ENCODE results near the gene TMEM254.
"Not testable (repeated sequence)": the region's sequence is repeated elsewhere in the genome, so short reads cannot be mapped to it uniquely, and the experiment has no call there.

Gene TMEM254

DNA sequence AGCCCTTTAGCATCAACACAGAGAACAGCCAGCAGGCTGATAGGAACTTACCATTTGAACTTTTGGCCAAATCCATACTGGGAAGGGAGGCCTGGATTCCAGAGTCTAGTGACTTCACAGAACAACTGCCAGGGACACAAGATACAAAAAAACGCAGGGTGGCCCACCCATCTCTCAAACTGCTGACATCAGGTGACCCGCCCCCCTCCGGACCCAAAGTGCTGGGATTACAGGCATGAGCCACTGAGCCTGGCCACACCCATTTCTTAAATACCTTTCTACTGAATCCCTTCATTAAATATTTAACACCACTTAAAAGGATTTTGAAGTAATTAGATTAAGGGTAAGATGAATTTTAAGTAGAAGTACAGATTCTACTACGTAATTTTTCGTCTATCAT lies 43.7 kb upstream of the TMEM254 start:
- H3K4ac ChIP-seq (ENCODE audit: low read depth in 1 of 2, low read length in 2 of 2); DNase-seq; H2AK5ac ChIP-seq (ENCODE audit: low read length, severe bottlenecking); H2BK15ac ChIP-seq (ENCODE audit: low read depth, poor library complexity, severe bottlenecking); H3K14ac ChIP-seq (ENCODE audit: low read length in 2 of 2); H3K9me3 ChIP-seq (ENCODE audit: control insufficient read depth, low read length); H3K4me1 ChIP-seq (ENCODE audit: control insufficient read depth, insufficient read depth, low read depth, low read length); H3K18ac ChIP-seq (ENCODE audit: low read depth in 1 of 2, low read length in 2 of 2); H3K27ac ChIP-seq (ENCODE audit: low read length, poor library complexity, severe bottlenecking); H4K8ac ChIP-seq (ENCODE audit: low read length); H2BK12ac ChIP-seq (ENCODE audit: low read length in 2 of 2); H3K4me2 ChIP-seq (ENCODE audit: low read length, poor library complexity, severe bottlenecking); H2BK5ac ChIP-seq (ENCODE audit: low read depth, low read length, poor library complexity, severe bottlenecking); H3K79me1 ChIP-seq (replicated peaks; ENCODE audit: low read length, poor library complexity, severe bottlenecking); H2BK120ac ChIP-seq (ENCODE audit: low read depth, low read length); H3K9ac ChIP-seq (ENCODE audit: low read length); H3K36me3 ChIP-seq (ENCODE audit: control insufficient read depth in 1 of 2, insufficient read depth in 2 of 2, low read depth in 1 of 2, low read length in 2 of 2); H4K91ac ChIP-seq (ENCODE audit: low read length); H3K23ac ChIP-seq (ENCODE audit: low read length in 2 of 2); H3K4me3 ChIP-seq (ENCODE audit: insufficient read depth in 1 of 2, low read depth in 1 of 2, low read length in 2 of 2); H3K27me3 ChIP-seq (ENCODE audit: control insufficient read depth in 1 of 2, insufficient read depth in 1 of 2, low read length in 2 of 2); H2AFZ ChIP-seq (ENCODE audit: low read depth, low read length): not testable (repeated sequence)
- 56% methylated on average over 1 of the region's 5 CpGs for WGBS

DNA sequence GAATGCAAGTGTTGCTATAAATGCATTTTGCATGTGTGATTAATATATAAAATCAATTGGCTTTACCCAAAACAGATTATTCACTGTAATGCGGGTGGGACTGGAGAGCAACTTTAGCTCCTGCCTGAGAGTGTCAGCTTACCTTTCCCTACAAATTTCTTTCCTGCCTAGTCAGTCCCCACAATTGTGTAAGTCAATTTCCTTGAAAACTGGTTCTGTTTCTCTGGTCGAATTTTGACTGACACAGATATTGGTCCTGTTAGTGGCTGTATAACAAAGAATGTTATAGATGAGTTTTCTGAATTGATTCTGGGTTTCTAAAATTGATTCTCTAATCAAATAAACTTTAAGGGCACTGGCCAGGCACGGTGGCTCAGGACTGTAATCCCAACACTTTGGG lies 43.0 kb upstream of the TMEM254 start:
- H2BK15ac ChIP-seq (ENCODE audit: low read depth, poor library complexity, severe bottlenecking); H3K4me2 ChIP-seq (ENCODE audit: low read length, poor library complexity, severe bottlenecking); H3K27me3 ChIP-seq (ENCODE audit: control insufficient read depth in 1 of 2, insufficient read depth in 1 of 2, low read length in 2 of 2); H3K4ac ChIP-seq (ENCODE audit: low read depth in 1 of 2, low read length in 2 of 2); H3K27ac ChIP-seq (ENCODE audit: low read length, poor library complexity, severe bottlenecking); H3K9ac ChIP-seq (ENCODE audit: low read length); H3K79me1 ChIP-seq (replicated peaks; ENCODE audit: low read length, poor library complexity, severe bottlenecking); H2BK5ac ChIP-seq (ENCODE audit: low read depth, low read length, poor library complexity, severe bottlenecking); H2BK120ac ChIP-seq (ENCODE audit: low read depth, low read length); H3K4me1 ChIP-seq (ENCODE audit: control insufficient read depth, insufficient read depth, low read depth, low read length); H3K4me3 ChIP-seq (ENCODE audit: insufficient read depth in 1 of 2, low read depth in 1 of 2, low read length in 2 of 2); H2BK12ac ChIP-seq (ENCODE audit: low read length in 2 of 2); H3K18ac ChIP-seq (ENCODE audit: low read depth in 1 of 2, low read length in 2 of 2); H3K14ac ChIP-seq (ENCODE audit: low read length in 2 of 2); H4K8ac ChIP-seq (ENCODE audit: low read length); H2AK5ac ChIP-seq (ENCODE audit: low read length, severe bottlenecking); DNase-seq; H3K36me3 ChIP-seq (ENCODE audit: control insufficient read depth in 1 of 2, insufficient read depth in 2 of 2, low read depth in 1 of 2, low read length in 2 of 2); H3K9me3 ChIP-seq (ENCODE audit: control insufficient read depth, low read length); H3K23ac ChIP-seq (ENCODE audit: low read length in 2 of 2); H4K91ac ChIP-seq (ENCODE audit: low read length); H2AFZ ChIP-seq (ENCODE audit: low read depth, low read length): not testable (repeated sequence)
- WGBS: 66% methylated on average over 3 of the region's 3 CpGs

DNA sequence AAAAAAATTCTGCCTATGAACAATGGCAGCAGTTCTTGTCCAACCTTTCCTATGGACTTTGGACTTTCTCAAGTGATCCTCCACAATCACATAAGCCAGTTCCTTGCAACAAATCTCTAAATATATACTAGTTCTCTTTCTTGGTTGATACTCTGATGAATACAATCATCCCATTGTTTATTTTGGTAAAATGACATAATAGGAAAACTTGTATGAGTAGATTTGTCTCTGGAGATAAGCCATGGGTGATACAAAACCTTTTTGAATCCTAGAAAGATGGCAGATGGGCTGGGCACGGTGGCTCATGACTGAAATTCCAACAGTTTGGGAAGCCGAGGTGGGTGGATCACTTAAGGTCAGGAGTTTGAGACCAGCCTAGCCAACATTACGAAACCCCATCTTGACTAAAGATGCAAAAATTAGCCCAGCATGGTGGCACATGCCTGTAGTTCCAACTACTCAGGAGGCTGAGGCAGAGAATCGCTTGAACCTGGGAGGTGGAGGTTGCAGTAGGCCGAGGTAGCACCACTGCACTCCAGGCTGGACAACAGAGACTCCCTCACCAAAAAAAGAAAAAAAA lies 41.5 kb upstream of the TMEM254 start:
- not testable (repeated sequence) for H3K14ac ChIP-seq (ENCODE audit: low read length in 2 of 2); H2BK120ac ChIP-seq (ENCODE audit: low read depth, low read length); H3K4me3 ChIP-seq (ENCODE audit: insufficient read depth in 1 of 2, low read depth in 1 of 2, low read length in 2 of 2); H3K9ac ChIP-seq (ENCODE audit: low read length); H2AFZ ChIP-seq (ENCODE audit: low read depth, low read length); H3K18ac ChIP-seq (ENCODE audit: low read depth in 1 of 2, low read length in 2 of 2); H3K4ac ChIP-seq (ENCODE audit: low read depth in 1 of 2, low read length in 2 of 2); H4K91ac ChIP-seq (ENCODE audit: low read length); DNase-seq; H3K27ac ChIP-seq (ENCODE audit: low read length, poor library complexity, severe bottlenecking); H3K79me1 ChIP-seq (replicated peaks; ENCODE audit: low read length, poor library complexity, severe bottlenecking); H2BK15ac ChIP-seq (ENCODE audit: low read depth, poor library complexity, severe bottlenecking); H3K23ac ChIP-seq (ENCODE audit: low read length in 2 of 2); H2BK5ac ChIP-seq (ENCODE audit: low read depth, low read length, poor library complexity, severe bottlenecking); H3K4me2 ChIP-seq (ENCODE audit: low read length, poor library complexity, severe bottlenecking); H3K27me3 ChIP-seq (ENCODE audit: control insufficient read depth in 1 of 2, insufficient read depth in 1 of 2, low read length in 2 of 2); H3K9me3 ChIP-seq (ENCODE audit: control insufficient read depth, low read length); H4K8ac ChIP-seq (ENCODE audit: low read length); H3K4me1 ChIP-seq (ENCODE audit: control insufficient read depth, insufficient read depth, low read depth, low read length); H3K36me3 ChIP-seq (ENCODE audit: control insufficient read depth in 1 of 2, insufficient read depth in 2 of 2, low read depth in 1 of 2, low read length in 2 of 2); H2AK5ac ChIP-seq (ENCODE audit: low read length, severe bottlenecking); H2BK12ac ChIP-seq (ENCODE audit: low read length in 2 of 2)
- WGBS: 94% methylated on average over 3 of the region's 5 CpGs

DNA sequence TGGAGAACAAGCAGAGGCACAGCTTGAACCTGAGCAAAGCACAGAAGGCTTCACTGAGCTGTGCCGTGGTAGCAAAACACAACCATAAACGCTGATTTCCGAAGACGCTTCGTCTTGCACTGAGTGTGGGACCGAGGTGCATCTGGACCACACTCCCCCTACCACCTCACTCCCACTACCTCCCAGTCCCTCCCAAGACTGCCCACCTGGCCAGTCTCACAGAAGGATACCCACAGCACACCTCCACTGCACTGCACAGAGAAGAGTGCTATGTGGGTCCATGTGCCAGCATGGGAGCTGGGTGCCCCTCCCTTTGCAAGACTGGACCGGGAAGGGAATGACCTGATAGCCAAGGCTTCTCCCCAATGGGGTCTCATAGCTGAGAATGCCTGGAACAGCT lies 40.2 kb upstream of the TMEM254 start:
- H2BK5ac ChIP-seq (ENCODE audit: low read depth, low read length, poor library complexity, severe bottlenecking); DNase-seq; H3K79me1 ChIP-seq (replicated peaks; ENCODE audit: low read length, poor library complexity, severe bottlenecking); H4K8ac ChIP-seq (ENCODE audit: low read length); H3K23ac ChIP-seq (ENCODE audit: low read length in 2 of 2); H3K4ac ChIP-seq (ENCODE audit: low read depth in 1 of 2, low read length in 2 of 2); H2AFZ ChIP-seq (ENCODE audit: low read depth, low read length); H3K18ac ChIP-seq (ENCODE audit: low read depth in 1 of 2, low read length in 2 of 2); H3K27me3 ChIP-seq (ENCODE audit: control insufficient read depth in 1 of 2, insufficient read depth in 1 of 2, low read length in 2 of 2); H3K27ac ChIP-seq (ENCODE audit: low read length, poor library complexity, severe bottlenecking); H4K91ac ChIP-seq (ENCODE audit: low read length); H2BK15ac ChIP-seq (ENCODE audit: low read depth, poor library complexity, severe bottlenecking); H3K14ac ChIP-seq (ENCODE audit: low read length in 2 of 2); H3K9ac ChIP-seq (ENCODE audit: low read length); H2AK5ac ChIP-seq (ENCODE audit: low read length, severe bottlenecking); H3K4me1 ChIP-seq (ENCODE audit: control insufficient read depth, insufficient read depth, low read depth, low read length); H2BK120ac ChIP-seq (ENCODE audit: low read depth, low read length); H3K36me3 ChIP-seq (ENCODE audit: control insufficient read depth in 1 of 2, insufficient read depth in 2 of 2, low read depth in 1 of 2, low read length in 2 of 2); H3K9me3 ChIP-seq (ENCODE audit: control insufficient read depth, low read length); H3K4me3 ChIP-seq (ENCODE audit: insufficient read depth in 1 of 2, low read depth in 1 of 2, low read length in 2 of 2); H3K4me2 ChIP-seq (ENCODE audit: low read length, poor library complexity, severe bottlenecking); H2BK12ac ChIP-seq (ENCODE audit: low read length in 2 of 2): not testable (repeated sequence)
- 80% methylated on average over 1 of the region's 7 CpGs for WGBS
